ENCODE measurements around the gene WDR83. TPM values are rescaled to one million over a fixed set of nuclear protein-coding genes. Genes with fewer than 3 reads are reported as not detected.

Gene WDR83
- total RNA-seq, 2 donors from 2014 or later: 18.8 to 26.2 TPM

DNA sequence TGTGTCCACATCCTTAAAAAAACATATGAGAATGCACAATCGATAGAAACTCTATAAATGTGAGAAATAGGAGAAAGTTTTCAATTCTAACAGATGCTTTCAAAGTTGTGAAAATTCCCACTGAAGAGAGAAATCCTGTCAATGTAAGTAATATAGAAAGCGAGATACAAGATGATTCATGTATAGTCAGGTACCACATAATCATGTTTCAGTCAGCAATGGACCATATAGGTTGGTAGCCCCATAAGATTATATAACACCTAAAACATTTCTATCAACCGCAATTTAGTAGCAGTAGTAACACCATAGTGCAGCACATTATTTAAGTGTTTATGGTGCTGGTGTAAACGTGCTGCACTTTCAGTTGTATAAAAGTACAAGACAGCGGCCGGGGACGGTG, 37.4 kb upstream of the WDR83 start:
- DNase-seq: no peak
- no peak overlapping the region for H3K27ac Mint-ChIP-seq
- no peaks in the 10 kb centered on the region for H3K27me3 Mint-ChIP-seq (ENCODE audit: insufficient read depth)
- no peak overlapping the region for H3K4me3 Mint-ChIP-seq
- WGBS, 2 experiments (ENCODE audit: insufficient coverage in 1 of 2, insufficient read length in 1 of 2): 96 to 99% methylated on average over 4 to 6 of the region's 7 CpGs
- Histone ChIP-seq H3K27me3 (ENCODE audit: control insufficient read depth, insufficient read depth, low read length, poor library complexity, severe bottlenecking) (no peaks in the 10 kb centered on the region), H3K9ac (ENCODE audit: extremely low read depth, low read length, poor library complexity, severe bottlenecking) (no peak overlapping the region), H3K9me3 (ENCODE audit: control insufficient read depth, low read length) (peaks cover 76% of the 10 kb centered on the region), H3K4me1 (ENCODE audit: control insufficient read depth, insufficient read depth, low read length) (no peaks in the 10 kb centered on the region), H3K4me3 (ENCODE audit: low read length) (peak overlapping the region; percentile 56), H3K36me3 (ENCODE audit: control insufficient read depth, insufficient read depth, low read length) (peaks cover 70% of the 10 kb centered on the region), H3K27ac (ENCODE audit: low read depth, low read length) (no peak overlapping the region)
- H3K4me1 Mint-ChIP-seq: no peaks in the 10 kb centered on the region
- TF ChIP-seq, protein P1, sequence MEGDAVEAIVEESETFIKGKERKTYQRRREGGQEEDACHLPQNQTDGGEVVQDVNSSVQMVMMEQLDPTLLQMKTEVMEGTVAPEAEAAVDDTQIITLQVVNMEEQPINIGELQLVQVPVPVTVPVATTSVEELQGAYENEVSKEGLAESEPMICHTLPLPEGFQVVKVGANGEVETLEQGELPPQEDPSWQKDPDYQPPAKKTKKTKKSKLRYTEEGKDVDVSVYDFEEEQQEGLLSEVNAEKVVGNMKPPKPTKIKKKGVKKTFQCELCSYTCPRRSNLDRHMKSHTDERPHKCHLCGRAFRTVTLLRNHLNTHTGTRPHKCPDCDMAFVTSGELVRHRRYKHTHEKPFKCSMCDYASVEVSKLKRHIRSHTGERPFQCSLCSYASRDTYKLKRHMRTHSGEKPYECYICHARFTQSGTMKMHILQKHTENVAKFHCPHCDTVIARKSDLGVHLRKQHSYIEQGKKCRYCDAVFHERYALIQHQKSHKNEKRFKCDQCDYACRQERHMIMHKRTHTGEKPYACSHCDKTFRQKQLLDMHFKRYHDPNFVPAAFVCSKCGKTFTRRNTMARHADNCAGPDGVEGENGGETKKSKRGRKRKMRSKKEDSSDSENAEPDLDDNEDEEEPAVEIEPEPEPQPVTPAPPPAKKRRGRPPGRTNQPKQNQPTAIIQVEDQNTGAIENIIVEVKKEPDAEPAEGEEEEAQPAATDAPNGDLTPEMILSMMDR (conservative IDR thresholded peaks at IDR 0.05): no peak
- H3K36me3 Mint-ChIP-seq (ENCODE audit: low read depth): peaks cover 81% of the 10 kb centered on the region
- peaks cover 77% of the 10 kb centered on the region for H3K9me3 Mint-ChIP-seq

DNA sequence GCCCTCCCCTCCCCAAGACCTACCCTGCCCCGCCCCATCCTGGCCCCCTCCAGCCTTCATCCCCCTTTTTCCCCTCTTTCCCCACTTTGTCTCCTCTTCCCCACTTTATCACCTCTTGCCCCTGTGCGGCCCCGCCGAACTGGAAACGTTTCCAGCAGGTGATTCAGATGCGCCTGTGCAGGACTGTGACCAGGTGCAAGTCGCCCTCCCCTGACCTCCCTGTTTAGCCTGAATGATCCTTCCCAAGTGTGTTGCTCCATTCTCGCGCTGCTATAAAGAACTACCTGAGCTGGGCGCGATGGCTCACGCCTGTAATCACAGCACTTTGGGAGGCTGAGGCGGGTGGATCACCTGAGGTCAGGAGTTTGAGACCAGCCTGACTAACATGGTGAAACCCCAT, 30.0 kb upstream of the WDR83 start:
- Histone ChIP-seq H3K27ac (ENCODE audit: low read depth, low read length) (no peak overlapping the region), H3K36me3 (ENCODE audit: control insufficient read depth, insufficient read depth, low read length) (no peaks in the 10 kb centered on the region), H3K27me3 (ENCODE audit: control insufficient read depth, insufficient read depth, low read length, poor library complexity, severe bottlenecking) (no peaks in the 10 kb centered on the region), H3K4me3 (ENCODE audit: low read length) (no peak overlapping the region), H3K4me1 (ENCODE audit: control insufficient read depth, insufficient read depth, low read length) (no peaks in the 10 kb centered on the region), H3K9ac (ENCODE audit: extremely low read depth, low read length, poor library complexity, severe bottlenecking) (no peak overlapping the region), H3K9me3 (ENCODE audit: control insufficient read depth, low read length) (peaks cover 2% of the 10 kb centered on the region)
- no peak for DNase-seq
- H3K4me1 Mint-ChIP-seq: no peaks in the 10 kb centered on the region
- peaks cover 10% of the 10 kb centered on the region for H3K36me3 Mint-ChIP-seq (ENCODE audit: low read depth)
- 83 to 92% methylated on average over 10 to 13 of the region's 13 CpGs for WGBS, 2 experiments (ENCODE audit: insufficient coverage in 1 of 2, insufficient read length in 1 of 2)
- peaks cover 16% of the 10 kb centered on the region for H3K9me3 Mint-ChIP-seq
- no peak overlapping the region for H3K4me3 Mint-ChIP-seq
- H3K27me3 Mint-ChIP-seq (ENCODE audit: insufficient read depth): peaks cover 10% of the 10 kb centered on the region
- H3K27ac Mint-ChIP-seq: no peak overlapping the region
- TF ChIP-seq, protein P1 (conservative IDR thresholded peaks at IDR 0.05): no peak

DNA sequence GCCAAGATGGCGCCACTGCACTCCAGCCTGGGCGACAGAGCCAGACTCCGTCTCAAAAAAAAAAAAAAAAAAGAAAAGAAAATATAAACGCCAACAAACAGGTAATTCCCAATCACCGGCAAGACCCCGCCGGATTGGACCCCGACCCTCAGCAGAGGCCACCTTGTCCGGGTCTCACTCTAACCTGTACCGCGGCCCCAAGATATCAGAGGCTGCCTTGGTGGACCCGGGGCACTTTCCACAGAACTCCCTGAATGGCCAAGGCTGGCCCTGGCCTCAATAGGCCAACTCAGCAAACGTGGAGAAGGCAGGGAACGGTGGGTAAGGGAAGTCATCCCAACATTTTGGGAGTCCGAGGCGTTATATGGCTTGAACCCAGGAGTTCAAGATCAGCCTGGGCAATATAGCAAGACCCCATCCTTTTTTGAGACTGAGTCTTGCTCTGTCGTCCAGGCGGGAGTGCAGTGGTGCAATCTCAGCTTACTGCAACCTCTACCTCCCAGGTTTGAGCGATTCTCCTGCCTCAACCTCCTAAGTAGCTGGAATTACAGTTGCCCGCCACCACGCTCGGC, 27.9 kb upstream of the WDR83 start:
- H3K4me3 Mint-ChIP-seq: no peak overlapping the region
- peaks cover 10% of the 10 kb centered on the region for H3K27me3 Mint-ChIP-seq (ENCODE audit: insufficient read depth)
- no peaks in the 10 kb centered on the region for H3K4me1 ChIP-seq (ENCODE audit: control insufficient read depth, insufficient read depth, low read length)
- no peaks in the 10 kb centered on the region for H3K27me3 ChIP-seq (ENCODE audit: control insufficient read depth, insufficient read depth, low read length, poor library complexity, severe bottlenecking)
- 95 to 96% methylated on average over 16 to 21 of the region's 22 CpGs for WGBS, 2 experiments (ENCODE audit: insufficient coverage in 1 of 2, insufficient read length in 1 of 2)
- no peaks in the 10 kb centered on the region for H3K36me3 ChIP-seq (ENCODE audit: control insufficient read depth, insufficient read depth, low read length)
- H3K9me3 Mint-ChIP-seq: peaks cover 11% of the 10 kb centered on the region
- H3K9ac ChIP-seq (ENCODE audit: extremely low read depth, low read length, poor library complexity, severe bottlenecking): no peak overlapping the region
- no peak for DNase-seq
- H3K4me1 Mint-ChIP-seq: no peaks in the 10 kb centered on the region
- H3K4me3 ChIP-seq (ENCODE audit: low read length): no peak overlapping the region
- no peak overlapping the region for H3K27ac ChIP-seq (ENCODE audit: low read depth, low read length)
- no peak overlapping the region for H3K27ac Mint-ChIP-seq
- H3K36me3 Mint-ChIP-seq (ENCODE audit: low read depth): peaks cover 4% of the 10 kb centered on the region
- no peaks in the 10 kb centered on the region for H3K9me3 ChIP-seq (ENCODE audit: control insufficient read depth, low read length)
- TF ChIP-seq, protein P1 (conservative IDR thresholded peaks at IDR 0.05): no peak

Measured in endodermal cell (in vitro differentiated cells).